Activated CD4-positive, alpha-beta T cell treated with anti-CD3 and anti-CD28 coated beads, Interleukin-2, amount 50 U/mL, for 1 hour (primary cell): ENCODE data around the gene UGT1A9.
"Not testable (repeated sequence)": the region's sequence is repeated elsewhere in the genome, so short reads cannot be mapped to it uniquely, and the experiment has no call there.

ENCODE experiments used
- DNase-seq: peaks from one replicate; pipeline ENCODE4 v3.0.0-alpha.2; 2020

Gene UGT1A9

GRCh38 chr2:233681521-233682099 is 9.9 kb downstream of the UGT1A9 start, which contains the start of gene UGT1A7:
Gene UGT1A7, plus strand, starts transcription at chr2:233681901. Its CDS starts 37 bp downstream, at chr2:233681938.
- no peak for DNase-seq

- no peak for DNase-seq
Observed at GRCh38 chr2:233684640-233685039, 12.9 kb downstream of the UGT1A9 start.

- DNase-seq, result no peak
Observed at GRCh38 chr2:233686928-233687327, 15.2 kb downstream of the UGT1A9 start.

- DNase-seq, result no peak
Observed at GRCh38 chr2:233688341-233688740, 16.6 kb downstream of the UGT1A9 start.

- no peak for DNase-seq
Observed at GRCh38 chr2:233689031-233689430, 17.3 kb downstream of the UGT1A9 start.

- DNase-seq, result no peak
Observed at GRCh38 chr2:233689501-233689900, 17.8 kb downstream of the UGT1A9 start.

- DNase-seq, result no peak
Observed at GRCh38 chr2:233690444-233690843, 18.7 kb downstream of the UGT1A9 start.

- no peak for DNase-seq
Observed at GRCh38 chr2:233691443-233692433, 20.0 kb downstream of the UGT1A9 start.

- no peak for DNase-seq
Observed at GRCh38 chr2:233692648-233693047, 20.9 kb downstream of the UGT1A9 start, which contains the start of gene UGT1A6. Gene UGT1A6, plus strand, starts transcription at chr2:233692890. Its CDS starts 115 bp downstream, at chr2:233693005.

- DNase-seq, result no peak
Observed at GRCh38 chr2:233693963-233694362, 22.3 kb downstream of the UGT1A9 start.

- no peak for DNase-seq
Observed at GRCh38 chr2:233698740-233699139, 27.0 kb downstream of the UGT1A9 start.

- DNase-seq, result no peak
Observed at GRCh38 chr2:233699424-233700027, 27.8 kb downstream of the UGT1A9 start.

- DNase-seq, result no peak
Observed at GRCh38 chr2:233700028-233700635, 28.4 kb downstream of the UGT1A9 start.

- DNase-seq, result not testable (repeated sequence)
Observed at GRCh38 chr2:233700842-233701241, 29.1 kb downstream of the UGT1A9 start.

GRCh38 chr2:233702238-233702637 is 30.5 kb downstream of the UGT1A9 start:
- DNase-seq, result no peak

GRCh38 chr2:233705911-233706506 is 34.3 kb downstream of the UGT1A9 start:
- no peak for DNase-seq

- no peak for DNase-seq
Observed at GRCh38 chr2:233706720-233707119, 35.0 kb downstream of the UGT1A9 start.

GRCh38 chr2:233707940-233708644 is 36.4 kb downstream of the UGT1A9 start:
- DNase-seq, result no peak

- DNase-seq, result no peak
Observed at GRCh38 chr2:233708942-233709341, 37.2 kb downstream of the UGT1A9 start.

GRCh38 chr2:233711312-233712008 is 39.8 kb downstream of the UGT1A9 start:
- peak; percentile 63 for DNase-seq

- no peak for DNase-seq
Observed at GRCh38 chr2:233712611-233713261, 41.0 kb downstream of the UGT1A9 start, which contains the start of gene UGT1A5. Gene UGT1A5, plus strand, starts transcription at chr2:233712907. Its CDS starts 85 bp downstream, at chr2:233712992.
